Thyroid gland (tissue), 4 donors: ENCODE data around the gene ZNF688.

ENCODE experiments used
- CTCF ChIP-seq, 6 experiments: fragments of 200-600 bp in 3 of 6; fragments of 450-650 bp in 3 of 6; sonication (generic) in 3 of 6; IDR thresholded peaks; one replicate each; pipeline ENCODE4 v1.5.1; 2016 to 2019; ENCODE audit warnings: antibody characterized with exemption in 6 of 6, mild to moderate bottlenecking in 2 of 6, inconsistent platforms in 1 of 6, moderate library complexity in 1 of 6
- POLR2A ChIP-seq, 2 donors: fragments of 450-650 bp; IDR thresholded peaks; one replicate each; pipeline ENCODE4 v1.6.1; 2017; ENCODE audit warnings: antibody characterized with exemption in 2 of 2, mild to moderate bottlenecking in 2 of 2, moderate library complexity in 1 of 2

DNA sequence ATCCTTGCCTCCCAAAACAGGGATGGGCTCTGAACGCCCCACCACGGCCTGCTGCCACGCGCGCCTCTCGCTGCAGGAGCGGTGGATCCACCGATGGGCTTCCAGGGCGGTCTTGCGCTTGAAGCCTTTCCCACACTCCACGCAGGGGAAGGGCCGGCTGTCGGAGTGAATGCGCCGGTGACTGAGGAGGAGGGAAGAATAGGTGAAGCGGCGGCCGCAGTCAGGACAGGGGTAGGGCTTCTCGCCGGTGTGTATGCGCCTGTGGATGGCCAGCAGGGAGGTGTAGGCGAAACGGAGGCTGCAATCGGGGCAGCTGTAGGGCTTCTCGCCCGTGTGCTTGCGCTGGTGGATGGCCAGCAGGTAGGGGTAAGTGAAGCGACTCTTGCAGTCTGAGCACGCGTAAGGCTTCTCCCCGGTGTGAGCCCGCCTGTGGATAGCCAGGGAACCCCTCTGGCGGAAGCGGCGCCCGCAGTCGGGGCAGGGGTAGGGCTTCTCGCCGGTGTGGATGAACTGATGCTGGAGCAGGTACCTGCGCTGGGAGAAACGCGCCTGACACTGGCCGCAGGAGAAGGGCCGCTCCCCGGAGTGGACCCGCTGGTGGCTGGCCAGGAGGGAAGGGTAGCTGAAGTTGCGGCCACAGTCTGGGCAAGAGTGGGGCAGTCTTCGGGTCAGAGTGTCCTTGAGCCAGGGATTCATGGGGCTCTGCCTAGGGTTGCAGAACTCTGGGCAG is 11.3 kb upstream of the ZNF688 start:
- TF ChIP-seq POLR2A (IDR thresholded peaks at IDR 0.05): no peak
- TF ChIP-seq CTCF (IDR thresholded peaks at IDR 0.05): no peak
